Epithelial cell of esophagus (primary cell): ENCODE measurements around the gene FLT3.
A peak's percentile ranks its signal among the peaks of the same experiment; 100 is the strongest.

Experiments
- DNase-seq: peaks from one replicate; pipeline ENCODE4 v3.0.0; 2010; ENCODE audit warnings: low read depth
- H3K4me3 ChIP-seq: 2 replicates; pipeline ENCODE4 v1.5.1; 2011; ENCODE audit warnings: mild to moderate bottlenecking, low read length, control low read depth
- TF ChIP-seq, protein P1 (sequence below): IDR thresholded peaks from 2 replicates; pipeline ENCODE4 v1.5.1; 2011; ENCODE audit warnings: low read depth, mild to moderate bottlenecking, low read length, control low read depth, inconsistent platforms; ENCODE audit not compliant: insufficient read depth; ENCODE audit errors: missing control alignments

FLT3 gene

DNA sequence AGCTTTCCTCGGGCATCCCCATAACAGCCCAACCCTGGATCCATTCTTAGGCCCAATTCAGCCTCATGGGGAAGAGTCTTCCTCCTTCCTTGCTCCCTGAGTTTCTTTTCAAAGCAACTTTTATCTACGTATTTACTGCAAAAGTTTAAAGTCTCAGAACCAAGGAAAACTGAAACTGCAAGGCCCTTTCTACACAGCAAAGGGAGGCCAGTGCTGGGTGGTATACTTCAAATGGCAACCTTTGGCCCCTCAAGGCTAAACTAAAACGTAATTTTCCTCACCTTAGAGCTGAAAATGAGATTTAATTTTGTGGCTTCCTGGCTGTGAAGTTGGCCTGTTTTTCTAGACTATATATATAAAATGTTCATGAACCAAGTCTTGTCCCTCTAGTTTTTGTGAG, 136.9 kb downstream of the FLT3 start:
- TF ChIP-seq, protein P1, sequence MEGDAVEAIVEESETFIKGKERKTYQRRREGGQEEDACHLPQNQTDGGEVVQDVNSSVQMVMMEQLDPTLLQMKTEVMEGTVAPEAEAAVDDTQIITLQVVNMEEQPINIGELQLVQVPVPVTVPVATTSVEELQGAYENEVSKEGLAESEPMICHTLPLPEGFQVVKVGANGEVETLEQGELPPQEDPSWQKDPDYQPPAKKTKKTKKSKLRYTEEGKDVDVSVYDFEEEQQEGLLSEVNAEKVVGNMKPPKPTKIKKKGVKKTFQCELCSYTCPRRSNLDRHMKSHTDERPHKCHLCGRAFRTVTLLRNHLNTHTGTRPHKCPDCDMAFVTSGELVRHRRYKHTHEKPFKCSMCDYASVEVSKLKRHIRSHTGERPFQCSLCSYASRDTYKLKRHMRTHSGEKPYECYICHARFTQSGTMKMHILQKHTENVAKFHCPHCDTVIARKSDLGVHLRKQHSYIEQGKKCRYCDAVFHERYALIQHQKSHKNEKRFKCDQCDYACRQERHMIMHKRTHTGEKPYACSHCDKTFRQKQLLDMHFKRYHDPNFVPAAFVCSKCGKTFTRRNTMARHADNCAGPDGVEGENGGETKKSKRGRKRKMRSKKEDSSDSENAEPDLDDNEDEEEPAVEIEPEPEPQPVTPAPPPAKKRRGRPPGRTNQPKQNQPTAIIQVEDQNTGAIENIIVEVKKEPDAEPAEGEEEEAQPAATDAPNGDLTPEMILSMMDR, result no peak
- no peak for DNase-seq
- H3K4me3 ChIP-seq, result no peak overlapping the region

DNA sequence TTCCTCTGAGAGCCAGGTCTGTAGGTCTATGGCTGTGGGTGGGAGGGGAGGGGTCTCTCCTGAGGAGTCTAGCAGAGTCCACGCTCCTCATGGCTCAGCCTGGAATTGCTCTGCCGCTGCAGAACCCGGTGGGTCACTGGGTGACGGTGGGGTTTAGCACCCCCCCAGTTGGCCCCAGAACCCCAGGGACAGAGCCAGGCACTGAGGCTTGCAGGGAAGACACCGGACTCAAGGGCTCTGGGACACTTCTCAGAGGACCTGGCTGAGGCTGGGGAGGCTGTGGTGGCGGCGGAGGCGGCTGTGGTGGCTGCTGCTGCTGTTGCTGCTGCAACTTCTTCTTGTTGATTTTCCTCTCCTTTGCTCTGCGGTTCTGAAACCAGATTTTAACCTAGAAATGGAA, 137.4 kb downstream of the FLT3 start:
- H3K4me3 ChIP-seq, result no peak overlapping the region
- DNase-seq, result no peak
- TF ChIP-seq, protein P1, result no peak

DNA sequence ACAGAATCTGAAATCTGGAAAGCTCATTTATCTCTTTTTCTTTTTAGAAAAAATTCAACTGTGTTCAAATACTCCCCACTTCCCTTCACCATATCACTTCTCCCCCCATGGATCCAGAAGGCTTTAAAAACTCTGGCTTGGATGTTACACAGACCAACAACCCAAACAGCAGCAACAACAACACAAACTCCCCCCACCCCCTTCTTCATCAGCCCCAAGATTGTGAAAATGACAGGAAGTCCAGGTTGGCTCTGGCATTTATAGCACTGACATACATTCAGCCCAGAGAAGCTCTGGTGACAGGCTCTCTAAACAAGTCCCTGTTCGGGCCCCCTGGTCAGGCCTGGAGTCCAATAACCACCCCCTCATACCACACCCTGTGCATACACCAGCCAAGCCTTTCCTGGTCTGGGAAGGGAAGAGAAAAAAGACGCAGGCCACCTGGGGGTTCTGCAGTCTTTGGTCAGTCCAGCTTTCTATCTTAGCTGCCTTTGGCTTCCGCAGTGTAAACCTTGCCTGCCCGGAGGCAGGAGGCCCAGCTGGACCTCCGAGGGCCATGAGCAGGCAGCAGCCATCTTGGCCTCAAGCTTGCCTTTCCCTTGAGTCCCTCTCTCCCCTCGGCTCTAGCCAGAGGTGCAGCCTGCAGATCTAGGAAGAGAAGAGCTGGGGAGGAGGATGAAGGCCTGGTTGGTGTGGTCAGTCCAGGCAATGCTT, 138.1 kb downstream of the FLT3 start:
- DNase-seq, result no peak
- TF ChIP-seq, protein P1, result no peak
- no peak overlapping the region for H3K4me3 ChIP-seq

DNA sequence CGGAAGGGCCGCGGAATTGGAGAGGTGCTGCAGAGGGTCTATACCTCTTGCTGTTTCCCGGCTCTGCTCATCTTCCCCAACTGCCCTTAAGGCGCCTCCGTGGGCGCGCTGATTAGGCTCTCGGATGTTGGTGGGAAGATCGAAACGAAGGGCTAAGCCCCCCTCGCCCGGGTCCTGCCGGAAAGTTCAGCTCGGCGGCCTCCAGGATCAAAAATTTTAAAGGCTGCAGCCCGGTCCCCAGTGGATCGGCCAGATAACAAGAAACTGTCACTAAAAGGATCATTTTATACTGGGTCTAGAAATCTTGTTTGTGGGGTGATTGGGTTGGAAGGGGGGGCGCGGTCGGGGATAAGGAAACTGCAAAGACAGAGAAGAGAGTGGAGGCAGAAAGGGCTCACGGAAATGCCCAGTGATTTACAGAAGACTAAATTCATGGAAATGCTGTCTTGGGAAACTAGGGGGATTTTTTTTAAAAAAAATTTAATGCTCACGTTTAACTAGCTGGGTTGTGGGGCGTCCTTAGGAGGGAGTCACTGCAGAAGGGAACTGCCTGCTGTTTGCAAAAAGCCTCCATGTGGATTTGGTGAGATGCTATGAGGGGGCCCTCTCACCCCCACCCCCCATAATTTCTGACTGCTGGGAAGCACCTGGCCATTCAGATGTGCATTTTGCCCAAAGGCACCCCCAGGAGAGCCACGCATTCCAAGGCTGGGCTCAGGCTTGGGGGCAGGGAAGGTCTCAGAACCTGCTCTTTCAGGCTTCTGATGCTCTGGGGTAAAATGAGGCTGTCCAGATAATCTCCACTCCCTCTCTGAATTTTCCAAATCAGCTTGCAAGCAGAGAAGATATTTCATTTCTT, 138.9 kb downstream of the FLT3 start:
- TF ChIP-seq, protein P1, result no peak
- DNase-seq, result no peak
- no peak overlapping the region for H3K4me3 ChIP-seq

DNA sequence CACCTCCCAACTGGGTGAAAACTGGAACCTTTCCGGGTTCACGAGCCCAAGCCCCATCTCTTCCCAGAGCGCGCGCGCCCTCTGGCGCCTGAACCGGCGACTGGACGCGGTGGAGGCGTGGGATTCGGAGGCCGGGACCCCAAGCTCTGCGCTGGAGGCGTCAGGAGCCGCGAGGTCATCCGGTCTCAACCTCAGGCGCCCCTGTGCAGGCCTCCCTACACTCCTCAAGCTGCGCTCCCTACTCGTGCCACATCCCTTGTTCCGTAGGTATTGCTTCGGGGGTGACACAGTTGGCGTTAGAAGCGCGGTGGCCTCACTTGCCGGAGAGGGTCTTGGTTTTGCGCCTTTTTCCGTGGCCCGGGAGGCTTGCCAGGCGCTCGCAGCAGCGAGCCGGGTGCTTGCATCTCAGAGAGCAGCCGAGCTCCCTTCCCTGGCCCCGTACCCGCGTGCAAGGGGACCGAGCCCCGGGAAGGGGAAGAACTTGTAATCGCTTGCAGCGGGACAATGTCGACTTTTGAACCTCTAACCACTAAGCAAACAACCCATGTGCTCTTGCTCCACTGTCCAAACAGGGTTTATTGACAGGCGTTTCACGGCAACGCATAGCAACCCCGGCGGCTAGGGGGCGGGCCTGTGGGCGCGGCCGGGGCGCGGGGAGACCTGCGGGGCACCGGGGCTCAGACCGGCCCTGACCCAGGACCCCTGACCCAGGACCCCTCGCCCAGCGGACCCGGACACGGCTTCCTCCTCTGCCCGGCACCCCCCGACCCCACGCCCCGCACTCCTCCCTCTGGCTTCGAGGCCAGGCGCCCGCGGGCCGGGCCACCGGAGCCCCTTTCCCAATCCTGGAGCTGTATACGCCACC, 139.8 kb downstream of the FLT3 start:
- H3K4me3 ChIP-seq, result no peak overlapping the region
- TF ChIP-seq, protein P1, result no peak
- DNase-seq, result peak; percentile 29

DNA sequence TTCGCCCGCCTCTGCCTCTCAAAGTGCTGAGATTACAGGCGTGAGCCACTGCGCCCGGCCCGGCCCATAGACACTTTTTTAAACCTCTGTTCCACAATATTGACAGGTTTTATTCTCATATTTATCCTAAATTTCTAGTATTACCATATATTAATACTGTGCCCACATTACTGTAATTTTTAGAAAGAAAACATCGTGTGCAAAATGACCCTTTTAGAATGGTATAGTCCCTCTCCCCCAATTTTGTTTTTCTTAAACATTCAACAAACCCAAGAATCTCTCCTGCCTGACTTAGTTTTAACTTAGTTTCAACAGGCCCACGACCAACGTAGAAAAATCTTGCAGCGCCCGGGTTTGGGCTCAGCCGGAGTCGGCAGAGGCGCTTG, 140.4 kb downstream of the FLT3 start:
- H3K4me3 ChIP-seq, result no peak overlapping the region
- no peak for DNase-seq
- TF ChIP-seq, protein P1, result no peak
